ENCODE results near the gene NHEJ1.
A peak's percentile ranks its signal among the peaks of the same experiment; 100 is the strongest.
"Not testable (repeated sequence)": the region's sequence is repeated elsewhere in the genome, so short reads cannot be mapped to it uniquely, and the experiment has no call there.

The NHEJ1 gene, protein sequence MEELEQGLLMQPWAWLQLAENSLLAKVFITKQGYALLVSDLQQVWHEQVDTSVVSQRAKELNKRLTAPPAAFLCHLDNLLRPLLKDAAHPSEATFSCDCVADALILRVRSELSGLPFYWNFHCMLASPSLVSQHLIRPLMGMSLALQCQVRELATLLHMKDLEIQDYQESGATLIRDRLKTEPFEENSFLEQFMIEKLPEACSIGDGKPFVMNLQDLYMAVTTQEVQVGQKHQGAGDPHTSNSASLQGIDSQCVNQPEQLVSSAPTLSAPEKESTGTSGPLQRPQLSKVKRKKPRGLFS

DNA sequence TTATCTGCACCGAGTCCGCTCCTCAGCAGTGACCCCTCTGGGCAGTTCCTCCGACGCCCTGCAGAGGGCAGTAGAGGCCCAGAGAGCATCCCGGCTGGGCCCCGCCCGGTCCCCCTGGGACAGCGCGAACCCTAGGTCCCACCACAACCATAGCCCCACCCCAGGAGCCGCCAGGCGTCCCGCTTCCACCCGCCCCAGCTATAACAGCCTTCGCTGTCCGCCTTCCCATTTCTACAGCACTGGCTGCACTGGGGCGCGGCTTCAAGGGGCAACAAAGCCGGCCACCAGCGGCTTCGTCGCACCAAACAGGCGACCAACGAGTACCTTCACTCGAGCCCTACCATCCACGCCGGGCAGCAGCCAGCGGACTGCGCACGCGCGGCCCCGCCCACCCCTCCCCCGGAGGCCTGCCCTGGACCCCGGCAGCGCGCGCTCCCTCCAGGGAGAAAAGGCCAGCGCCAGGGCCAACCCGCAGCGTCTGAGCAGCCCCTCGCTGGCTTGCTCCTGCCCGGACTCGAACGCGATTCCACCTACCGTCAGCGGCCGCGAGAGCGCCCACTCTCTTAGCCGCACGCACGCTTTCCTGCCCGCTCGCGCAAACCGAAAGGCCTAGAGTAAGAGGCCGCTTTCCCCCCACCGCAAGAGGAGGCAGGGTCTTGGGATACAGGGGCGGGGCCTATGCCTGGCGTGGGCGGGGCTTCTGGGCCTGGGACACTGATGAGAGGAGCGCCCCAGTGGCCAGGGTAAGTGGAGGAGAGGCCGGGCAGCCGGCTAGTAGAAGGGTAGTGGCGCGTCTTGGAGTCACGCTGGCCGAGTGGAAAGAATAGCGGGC lies at the start of gene NHEJ1:
Gene NHEJ1 (minus strand): TSS at position 630 of the 832 bp plus-strand sequence. CDS start 2,453 bp downstream, outside the sequence.
- DNase-seq (ENCODE audit: low read depth in 2 of 2): peak; percentile 93 to 94

DNA sequence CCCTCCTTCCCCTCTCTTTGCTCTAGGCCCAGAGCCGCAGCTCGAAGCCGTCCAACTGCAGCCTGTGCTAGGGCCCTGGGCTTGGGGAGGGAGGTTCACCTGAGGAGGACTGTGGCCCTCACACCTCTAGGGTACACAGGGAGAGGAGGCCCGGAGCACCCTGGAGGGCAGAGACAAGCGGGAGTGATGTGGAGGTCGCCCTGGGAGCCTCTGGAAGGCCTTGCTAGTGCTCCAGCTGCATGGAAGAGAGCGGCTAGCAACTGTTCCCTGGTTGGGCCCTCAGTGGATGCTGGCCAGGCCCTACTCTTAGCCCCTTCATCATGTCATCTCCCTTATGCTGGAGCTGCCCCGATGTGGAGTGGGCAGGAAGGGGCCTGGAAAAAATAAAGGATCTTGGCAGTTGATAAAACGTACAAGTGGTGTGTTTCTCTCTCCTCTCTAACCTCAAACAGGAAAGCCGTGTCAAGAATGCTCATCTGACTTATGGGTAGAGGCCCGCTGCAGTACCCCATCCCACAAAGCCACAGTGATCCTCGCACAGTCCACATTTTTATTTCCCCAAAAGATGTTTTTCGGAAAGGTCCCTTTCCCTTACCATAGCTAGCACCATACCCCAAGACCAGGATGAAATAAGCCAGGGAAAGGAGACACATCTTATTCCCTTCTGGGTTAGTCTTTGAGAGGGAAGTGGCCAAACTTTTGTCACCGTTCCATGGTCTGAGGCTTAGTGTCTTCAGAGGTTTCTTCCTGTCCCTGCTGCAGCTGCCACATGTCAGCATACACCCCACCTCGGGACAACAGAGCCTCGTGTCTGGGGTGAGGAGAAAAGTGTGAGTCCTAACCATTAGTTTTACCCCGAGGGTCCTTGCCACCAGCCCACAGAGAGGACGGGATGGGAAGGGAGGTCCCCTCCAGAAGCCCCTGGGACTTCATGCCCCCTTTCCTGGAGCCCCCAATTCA lies 48.9 kb upstream of the NHEJ1 start:
- no peak for DNase-seq (ENCODE audit: low read depth in 2 of 2)

DNA sequence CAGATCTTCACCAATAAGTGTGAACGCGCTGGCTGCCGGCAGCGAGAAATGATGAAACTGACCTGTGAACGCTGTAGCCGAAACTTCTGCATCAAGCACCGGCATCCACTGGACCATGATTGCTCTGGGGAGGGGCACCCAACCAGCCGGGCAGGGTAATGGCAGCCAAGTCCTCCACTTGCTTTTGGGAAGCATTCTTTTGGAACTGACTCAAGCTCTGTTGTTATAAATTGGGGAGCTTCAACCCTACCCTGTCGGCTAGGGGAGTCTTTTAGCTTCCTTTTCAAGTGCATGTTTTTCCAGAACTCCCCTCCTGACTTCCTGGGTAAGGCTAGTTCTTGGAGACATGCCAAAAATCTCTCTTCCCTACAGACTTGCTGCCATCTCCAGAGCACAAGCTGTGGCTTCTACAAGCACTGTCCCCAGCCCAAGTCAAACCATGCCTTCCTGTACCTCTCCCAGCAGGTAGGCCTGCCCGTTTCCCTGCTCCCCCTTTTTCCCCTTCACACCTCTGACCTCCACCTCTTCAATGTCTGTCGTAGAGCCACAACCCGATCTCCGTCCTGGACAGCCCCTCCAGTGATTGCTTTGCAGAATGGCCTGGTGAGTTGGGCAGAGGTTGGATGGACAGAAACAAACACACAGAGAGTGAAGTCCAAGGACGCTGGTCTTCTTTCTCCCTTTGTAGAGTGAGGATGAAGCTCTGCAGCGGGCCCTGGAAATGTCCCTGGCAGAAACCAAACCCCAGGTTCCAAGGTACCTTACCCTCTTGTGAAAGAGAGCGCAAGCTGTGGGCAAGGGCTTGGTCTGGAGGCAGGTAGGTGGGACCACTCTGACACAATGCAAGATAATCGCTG lies 47.5 kb upstream of the NHEJ1 start:
- no peak for DNase-seq (ENCODE audit: low read depth in 2 of 2)

DNA sequence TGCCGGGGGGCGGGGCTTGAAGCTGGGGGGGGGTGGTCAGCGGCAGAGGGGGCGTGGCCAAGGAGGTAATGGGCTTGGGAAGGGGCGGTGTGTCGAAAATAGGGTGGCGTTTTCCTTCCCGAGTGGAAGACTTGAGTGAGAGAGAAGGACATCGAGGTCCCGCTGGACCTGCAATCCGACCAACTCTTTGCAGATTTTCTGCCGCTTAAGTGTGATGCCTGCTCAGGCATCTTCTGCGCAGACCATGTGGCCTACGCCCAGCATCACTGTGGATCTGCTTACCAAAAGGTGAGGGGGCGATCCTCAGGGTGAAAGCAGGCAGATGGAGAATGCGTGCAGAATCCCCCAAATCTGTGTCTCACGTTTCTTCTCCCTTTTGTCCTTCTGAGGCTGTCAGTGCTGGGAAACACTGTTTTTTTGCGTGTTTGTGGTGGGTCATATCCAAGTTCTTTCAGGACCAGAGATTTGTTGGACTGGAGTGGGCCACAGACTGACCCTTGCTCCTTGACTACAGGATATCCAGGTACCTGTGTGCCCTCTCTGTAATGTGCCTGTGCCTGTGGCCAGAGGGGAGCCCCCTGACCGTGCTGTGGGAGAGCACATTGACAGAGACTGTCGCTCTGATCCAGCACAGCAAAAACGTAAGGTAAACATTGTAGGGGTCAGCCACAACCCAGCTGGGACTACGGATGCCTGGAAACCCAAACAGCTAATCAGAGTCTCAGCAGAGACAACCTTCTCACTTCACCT lies 46.7 kb upstream of the NHEJ1 start:
- DNase-seq (ENCODE audit: low read depth in 2 of 2): no peak

GRCh38 chr2:219206328-219207133 lies 45.9 kb upstream of the NHEJ1 start, which contains the start of gene ZFAND2B:
Gene ZFAND2B (plus strand): TSS chr2:219206782. CDS start chr2:219206988, 206 bp downstream.
- DNase-seq (ENCODE audit: low read depth in 2 of 2): peak; percentile 90 to 93

- no peak for DNase-seq (ENCODE audit: low read depth in 2 of 2)
These were observed 45.3 kb upstream of the NHEJ1 start for GRCh38 chr2:219205981-219206327.

DNA sequence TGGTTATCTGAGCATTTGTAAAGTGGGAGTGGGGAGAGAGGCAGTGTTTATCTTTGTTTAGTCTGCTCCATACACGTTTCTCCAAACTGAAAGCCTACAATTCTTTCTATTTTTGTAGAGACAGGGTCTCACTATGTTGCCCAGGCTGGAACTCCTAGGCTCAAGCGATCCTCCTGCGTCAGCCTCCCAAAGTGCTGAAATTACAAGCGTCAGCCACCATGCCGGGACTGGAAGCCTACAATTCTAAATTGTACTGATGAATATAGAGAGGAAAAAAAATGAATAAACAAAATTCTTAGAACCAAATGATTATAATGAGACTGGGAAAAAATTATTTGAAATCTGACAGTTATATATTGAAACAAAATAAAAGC lies 44.5 kb upstream of the NHEJ1 start:
- no peak for DNase-seq (ENCODE audit: low read depth in 2 of 2)

GRCh38 chr2:219204425-219205164 lies 44.0 kb upstream of the NHEJ1 start:
- no peak for DNase-seq (ENCODE audit: low read depth in 2 of 2)

DNA sequence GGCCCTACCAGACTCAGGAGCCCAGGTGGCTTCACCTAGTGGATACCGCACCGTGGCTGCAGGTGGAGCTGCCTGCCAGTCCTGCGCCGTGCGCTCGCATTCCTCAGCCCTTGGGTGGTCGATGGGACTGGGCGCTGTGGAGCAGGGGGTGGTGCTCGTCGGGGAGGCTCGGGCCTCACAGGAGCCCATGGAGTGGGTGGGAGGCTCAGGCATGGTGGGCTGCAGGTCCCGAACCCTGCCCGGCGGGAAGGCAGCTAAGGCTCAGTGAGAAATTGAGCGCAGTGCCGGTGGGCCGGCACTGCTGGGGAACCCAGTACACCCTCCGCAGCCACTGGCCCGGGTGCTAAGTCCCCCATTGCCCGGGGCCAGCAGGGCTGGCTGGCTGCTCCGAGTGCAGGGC lies 40.7 kb upstream of the NHEJ1 start:
- not testable (repeated sequence) for DNase-seq (ENCODE audit: low read depth in 2 of 2)

- DNase-seq (ENCODE audit: low read depth in 2 of 2): not testable (repeated sequence)
These were observed 40.1 kb upstream of the NHEJ1 start for GRCh38 chr2:219200502-219201326.

DNA sequence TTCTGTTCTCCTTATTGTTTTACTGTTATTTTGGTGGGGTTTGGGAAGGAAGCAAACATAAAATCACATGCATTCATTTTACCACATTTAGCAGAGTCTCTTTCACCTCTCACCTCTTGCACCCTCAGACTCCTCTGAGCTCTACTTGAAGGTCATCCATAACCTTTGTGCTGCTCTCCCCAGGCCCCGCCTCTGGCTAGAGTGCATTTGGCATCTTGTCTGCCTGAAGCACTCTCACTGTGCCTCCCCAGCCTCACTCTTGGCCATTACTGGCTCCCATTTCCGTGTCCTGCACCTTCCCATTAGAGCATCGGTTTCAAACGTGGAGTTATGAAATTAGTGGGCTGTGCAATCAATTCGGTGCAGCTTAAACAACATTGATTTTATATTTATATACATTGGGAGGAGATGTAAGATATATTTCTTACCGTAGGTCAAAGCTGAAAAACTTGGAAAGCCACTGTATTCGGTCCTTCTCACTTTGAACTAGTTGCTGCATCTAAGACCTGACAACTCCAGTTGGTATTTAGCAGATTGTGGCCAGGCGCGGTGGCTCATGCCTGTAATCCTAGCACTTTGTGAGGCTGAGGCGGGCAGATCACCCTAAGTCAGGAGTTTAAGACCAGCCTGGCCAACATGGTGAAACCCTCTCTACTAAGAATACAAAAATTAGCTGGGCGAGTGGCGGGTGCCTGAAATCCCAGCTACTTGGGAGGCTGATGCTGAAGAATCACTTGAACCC lies 39.0 kb upstream of the NHEJ1 start:
- DNase-seq (ENCODE audit: low read depth in 2 of 2): no peak

- no peak for DNase-seq (ENCODE audit: low read depth in 2 of 2)
These were observed 38.4 kb upstream of the NHEJ1 start for GRCh38 chr2:219198974-219199373.

GRCh38 chr2:219197388-219197787 lies 36.8 kb upstream of the NHEJ1 start:
- no peak for DNase-seq (ENCODE audit: low read depth in 2 of 2)

GRCh38 chr2:219186754-219187456 lies 26.3 kb upstream of the NHEJ1 start:
- no peak for DNase-seq (ENCODE audit: low read depth in 2 of 2)

- DNase-seq (ENCODE audit: low read depth in 2 of 2): no peak
These were observed 23.5 kb upstream of the NHEJ1 start for GRCh38 chr2:219184121-219184520.

DNA sequence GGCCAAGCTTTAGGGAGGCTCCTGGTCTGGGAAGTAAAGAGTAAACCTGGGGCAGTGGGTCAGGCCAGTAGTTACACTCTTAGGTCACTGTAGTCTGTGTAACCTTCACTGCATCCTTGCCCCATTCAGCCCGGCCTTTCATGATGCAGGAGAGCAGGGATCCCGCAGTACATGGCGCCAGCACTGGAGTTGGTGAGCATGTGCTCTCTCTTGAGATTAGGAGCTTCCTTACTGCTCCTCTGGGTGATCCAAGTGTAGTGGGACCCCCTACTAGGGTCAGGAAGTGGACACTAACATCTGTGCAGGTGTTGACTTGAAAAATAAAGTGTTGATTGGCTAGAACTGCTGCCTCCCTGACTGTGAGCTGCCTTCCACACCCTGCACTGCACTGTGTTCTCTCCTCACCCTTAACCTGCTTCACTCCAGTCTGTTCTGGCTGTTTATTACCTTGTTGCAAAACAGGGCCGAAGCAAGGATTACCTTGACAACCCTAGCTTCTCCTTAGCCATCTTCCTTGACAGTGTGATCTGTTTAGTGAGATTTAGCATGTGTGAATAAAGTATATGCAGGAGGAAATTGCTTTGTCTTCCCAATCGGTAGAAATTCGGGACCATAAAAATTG lies 22.6 kb upstream of the NHEJ1 start:
- no peak for DNase-seq (ENCODE audit: low read depth in 2 of 2)
